Measurements from ENCODE around the gene KLC1. TPM values are rescaled to one million over a fixed set of nuclear protein-coding genes. Genes with fewer than 3 reads are reported as not detected.

Gene KLC1
- total and polyA plus RNA-seq, 11 donors = 127 to 241 (median 158) TPM

DNA sequence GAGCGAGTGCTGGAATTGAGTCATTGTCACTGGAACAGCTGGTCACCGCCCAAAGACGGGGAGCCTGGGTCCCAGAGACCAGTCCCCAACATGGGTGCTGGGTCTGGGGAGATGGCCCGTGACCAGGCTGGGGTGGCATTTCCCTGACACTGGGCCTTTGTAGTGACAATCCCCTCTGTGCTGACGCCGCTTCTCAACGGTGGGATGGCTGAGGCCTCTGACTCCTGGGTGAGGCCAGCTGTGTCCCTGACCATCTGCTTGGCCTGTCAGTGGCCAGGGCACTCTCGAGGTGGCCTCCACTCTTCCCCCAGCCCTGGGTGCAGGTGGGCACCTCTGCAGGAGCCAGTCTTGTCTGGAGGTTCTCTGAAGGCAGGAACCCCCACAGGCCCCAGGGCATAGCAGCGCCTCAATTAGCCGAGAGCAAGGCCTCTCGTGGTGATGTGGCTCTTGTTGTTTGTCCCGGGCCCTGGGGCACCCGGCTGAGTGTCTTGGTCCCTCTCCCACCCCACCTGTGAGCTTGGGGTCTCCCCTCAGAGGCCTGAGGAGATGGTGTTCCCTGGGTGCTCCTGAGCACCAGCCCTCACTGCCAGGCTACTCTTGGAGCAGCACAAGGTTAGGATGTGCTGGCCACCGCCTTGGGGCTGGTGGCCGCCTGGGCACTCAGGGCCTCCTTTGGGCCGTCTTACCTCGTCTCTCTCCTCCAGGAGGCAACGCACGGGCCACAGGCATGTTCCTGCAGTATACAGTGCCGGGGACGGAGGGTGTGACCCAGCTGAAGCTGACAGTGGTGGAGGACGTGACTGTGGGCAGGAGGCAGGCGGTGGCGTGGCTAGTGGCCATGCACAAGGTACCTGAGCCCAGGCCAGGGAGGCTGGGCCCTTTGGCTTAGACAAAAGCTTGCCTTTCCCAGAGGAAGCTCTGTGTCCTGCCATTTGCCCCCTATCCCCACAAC is 103.2 kb downstream of the KLC1 start:
- Histone ChIP-seq H3K4me1 (peaks cover 0 to 46% (median 20%) of the 10 kb centered on the region in 12 donors), H3K27ac (peak overlapping the region in 1 of 12 donors; percentile 1), H3K4me3 (no peak overlapping the region), H3K27me3 (no peaks in the 10 kb centered on the region), H3K36me3 (peaks cover 0 to 86% (median 78%) of the 10 kb centered on the region in 9 donors), H3K9me3 (no peaks in the 10 kb centered on the region)
- peak in 1 of 5 donors; percentile 60 for DNase-seq
- TF ChIP-seq, protein P1, sequence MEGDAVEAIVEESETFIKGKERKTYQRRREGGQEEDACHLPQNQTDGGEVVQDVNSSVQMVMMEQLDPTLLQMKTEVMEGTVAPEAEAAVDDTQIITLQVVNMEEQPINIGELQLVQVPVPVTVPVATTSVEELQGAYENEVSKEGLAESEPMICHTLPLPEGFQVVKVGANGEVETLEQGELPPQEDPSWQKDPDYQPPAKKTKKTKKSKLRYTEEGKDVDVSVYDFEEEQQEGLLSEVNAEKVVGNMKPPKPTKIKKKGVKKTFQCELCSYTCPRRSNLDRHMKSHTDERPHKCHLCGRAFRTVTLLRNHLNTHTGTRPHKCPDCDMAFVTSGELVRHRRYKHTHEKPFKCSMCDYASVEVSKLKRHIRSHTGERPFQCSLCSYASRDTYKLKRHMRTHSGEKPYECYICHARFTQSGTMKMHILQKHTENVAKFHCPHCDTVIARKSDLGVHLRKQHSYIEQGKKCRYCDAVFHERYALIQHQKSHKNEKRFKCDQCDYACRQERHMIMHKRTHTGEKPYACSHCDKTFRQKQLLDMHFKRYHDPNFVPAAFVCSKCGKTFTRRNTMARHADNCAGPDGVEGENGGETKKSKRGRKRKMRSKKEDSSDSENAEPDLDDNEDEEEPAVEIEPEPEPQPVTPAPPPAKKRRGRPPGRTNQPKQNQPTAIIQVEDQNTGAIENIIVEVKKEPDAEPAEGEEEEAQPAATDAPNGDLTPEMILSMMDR (IDR thresholded peaks at IDR 0.05) = no peak
- TF ChIP-seq POLR2A (IDR thresholded peaks at IDR 0.05) = no peak
- ATAC-seq = peak; percentile 0 to 11 (median 4)
- intact Hi-C loops (cut with DNase I) = loop anchor here in 1 of 10 donors (10.0 kb wide), 2 partner anchors 157 to 253 kb away; no protein-coding TSS in a partner anchor
- WGBS, 4 donors = 87 to 92% (median 89%) methylated on average over 14 to 24 of the region's 24 CpGs

DNA sequence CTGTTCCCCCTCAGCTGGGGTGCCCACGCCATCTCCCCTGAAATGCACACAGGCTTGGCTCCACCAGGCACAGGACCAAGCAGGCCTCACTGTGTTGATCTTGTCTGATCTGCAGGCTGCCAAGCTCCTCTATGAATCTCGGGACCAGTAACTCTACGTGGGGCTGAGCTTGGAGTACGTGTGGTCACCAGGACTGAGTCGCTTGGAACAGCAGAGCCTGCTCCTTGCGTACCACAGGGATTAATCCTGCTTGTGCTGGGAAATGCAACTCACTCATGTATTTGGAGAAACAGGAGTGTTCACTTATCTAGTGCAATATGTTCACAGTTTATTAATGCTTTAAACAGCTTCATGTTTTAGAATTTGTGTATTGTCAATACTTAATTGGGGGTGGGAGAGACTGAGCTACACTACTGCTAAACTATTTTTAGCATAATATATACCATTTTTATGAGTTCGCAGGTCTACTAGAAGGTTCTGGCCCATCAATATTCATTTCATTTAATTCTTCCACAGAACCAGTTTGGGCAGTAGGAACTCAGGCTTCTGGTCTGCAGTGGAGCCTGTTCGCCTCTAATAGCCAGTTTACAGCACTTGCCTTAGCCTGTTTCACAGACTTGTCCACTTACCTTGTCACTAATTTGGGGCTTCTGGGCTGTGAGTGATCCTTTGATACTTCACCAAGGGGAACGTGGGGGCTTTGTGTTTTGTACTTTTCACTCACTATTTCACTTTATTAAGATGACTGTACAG is 104.0 kb downstream of the KLC1 start:
- Histone ChIP-seq H3K27ac (peak overlapping the region in 1 of 12 donors; percentile 1), H3K36me3 (peaks cover 0 to 91% (median 79%) of the 10 kb centered on the region in 9 donors), H3K4me1 (peaks cover 0 to 46% (median 20%) of the 10 kb centered on the region in 12 donors), H3K27me3 (no peaks in the 10 kb centered on the region), H3K4me3 (no peak overlapping the region), H3K9me3 (no peaks in the 10 kb centered on the region)
- TF ChIP-seq, protein P1 (IDR thresholded peaks at IDR 0.05) = no peak
- TF ChIP-seq POLR2A (IDR thresholded peaks at IDR 0.05) = no peak
- intact Hi-C loops (cut with DNase I) = loop anchor here in 1 of 10 donors (10.0 kb wide), 2 partner anchors 158 to 252 kb away; no protein-coding TSS in a partner anchor
- ATAC-seq = peak in 1 of 4 donors; percentile 0
- no peak for DNase-seq
- WGBS, 4 donors = 70 to 80% (median 77%) methylated on average over 8 to 9 of the region's 9 CpGs

DNA sequence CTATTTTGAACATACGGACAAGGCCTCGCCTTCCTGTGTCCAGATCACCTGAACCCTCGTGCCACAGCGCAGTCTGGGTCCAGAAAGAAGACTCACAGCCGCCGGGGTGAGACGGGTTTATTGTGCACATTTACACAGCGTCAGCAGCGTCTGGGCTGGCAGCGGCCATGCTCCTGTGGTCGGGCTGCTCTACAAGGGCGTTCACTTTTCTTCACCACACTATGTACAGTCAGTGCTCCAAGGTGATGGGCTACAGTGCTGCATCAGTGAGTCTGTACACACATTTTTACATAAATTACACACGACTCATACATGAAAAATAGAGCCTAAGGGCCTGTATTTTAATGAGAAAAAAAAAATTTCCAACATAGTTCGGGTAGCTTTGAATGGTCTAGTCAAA is 104.6 kb downstream of the KLC1 start:
- Histone ChIP-seq H3K27ac (no peak overlapping the region), H3K4me1 (peaks cover 0 to 46% (median 20%) of the 10 kb centered on the region in 12 donors), H3K9me3 (no peaks in the 10 kb centered on the region), H3K36me3 (peaks cover 0 to 92% (median 79%) of the 10 kb centered on the region in 9 donors), H3K27me3 (no peaks in the 10 kb centered on the region), H3K4me3 (no peak overlapping the region)
- ATAC-seq (no peak), DNase-seq (peak in 1 of 5 donors; percentile 45)
- TF ChIP-seq, protein P1 (IDR thresholded peaks at IDR 0.05) = no peak
- no peak for TF ChIP-seq POLR2A (IDR thresholded peaks at IDR 0.05)
- WGBS, 4 donors = 91 to 95% (median 93%) methylated on average over 14 of the region's 14 CpGs
- intact Hi-C loops (cut with DNase I) = loop anchor here in 1 of 10 donors (10.0 kb wide), 2 partner anchors 159 to 251 kb away; no protein-coding TSS in a partner anchor

Data from heart left ventricle (tissue), 16 donors.